ENCODE measurements around the gene NECTIN1. TPM values are rescaled to one million over a fixed set of nuclear protein-coding genes. Genes with fewer than 3 reads are reported as not detected.

NECTIN1 gene
- total and polyA plus RNA-seq, 2 of the 4 experiments (the other 2 are of a cell fraction), result 2.3 to 4.2 TPM

DNA sequence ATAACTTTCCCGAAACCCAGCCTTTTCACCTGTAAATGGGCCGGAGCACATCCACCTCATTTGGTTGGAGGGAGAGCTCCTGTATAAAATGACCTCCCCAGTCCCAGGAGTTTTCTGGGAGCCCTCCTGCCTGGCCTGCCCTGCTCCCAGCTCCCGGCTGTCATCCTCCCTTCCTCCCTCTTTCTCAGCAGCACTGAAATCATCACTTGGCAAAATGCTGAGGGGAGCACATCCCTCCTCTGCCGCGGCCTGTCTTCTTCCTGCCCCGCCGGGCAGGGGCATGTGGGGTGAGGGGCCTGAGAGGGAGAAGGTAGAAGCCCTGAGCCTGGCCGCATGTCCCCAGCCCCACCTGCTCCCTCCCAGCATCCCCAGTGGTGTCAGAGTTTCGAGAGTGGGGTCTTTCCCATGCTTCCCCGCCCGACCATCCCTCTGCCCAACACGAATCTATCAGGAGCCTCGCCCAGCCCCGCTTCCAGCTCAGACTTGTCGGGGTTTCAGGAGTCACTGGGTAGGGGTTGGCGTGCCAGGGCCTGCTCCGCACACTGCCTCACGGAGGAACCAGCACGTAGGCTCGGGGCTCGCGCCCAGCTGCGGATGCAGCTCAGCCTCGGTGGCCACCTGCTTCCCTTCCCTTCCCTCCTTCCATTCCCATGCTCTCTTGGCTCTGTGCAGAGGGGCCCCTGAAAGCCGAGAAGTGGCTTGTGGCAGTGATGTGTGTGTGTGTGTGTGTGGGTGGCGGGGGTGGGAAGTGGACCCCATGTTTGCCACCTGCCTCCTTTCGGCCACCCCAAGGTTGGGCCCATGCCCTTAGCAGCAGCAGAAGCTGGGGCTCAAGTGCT is 37.1 kb downstream of the NECTIN1 start (continued):
- TF ChIP-seq SMC3 (IDR thresholded peaks at IDR 0.05; ENCODE audit: low read depth, low read length), result no peak

DNA sequence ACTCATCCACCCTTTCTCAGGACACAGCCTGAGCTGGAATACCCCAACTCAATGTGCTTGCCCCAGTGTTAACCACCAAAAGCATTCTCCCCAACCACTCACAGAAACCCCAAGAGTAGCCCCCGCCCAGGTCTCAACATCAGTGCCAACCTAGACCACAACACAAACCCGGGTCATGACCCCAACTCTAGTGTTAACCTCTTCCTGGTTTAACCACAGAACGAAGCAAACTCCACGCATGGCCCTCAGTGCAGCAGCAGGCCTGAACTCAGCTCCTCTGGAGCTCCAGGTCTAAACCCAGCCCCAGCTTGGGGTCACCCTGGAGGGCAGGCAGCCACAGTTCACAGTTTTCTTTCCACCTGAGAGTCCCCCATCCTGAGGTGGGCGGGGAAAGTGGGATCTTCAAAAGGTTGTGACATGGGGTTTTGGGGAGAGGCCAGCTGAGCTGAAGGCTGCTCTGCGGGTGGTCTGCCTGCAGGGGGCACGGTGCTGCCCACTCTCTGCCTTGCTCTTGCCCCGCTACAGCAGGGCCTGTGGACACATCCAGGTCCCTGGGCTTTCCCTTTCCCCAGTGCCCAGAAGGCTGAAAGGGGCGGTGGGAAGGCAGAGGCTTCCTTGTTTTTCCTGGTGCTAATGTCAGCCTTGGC is 37.9 kb downstream of the NECTIN1 start:
- Histone ChIP-seq H3K9ac (ENCODE audit: low read depth, low read length) (no peak overlapping the region), H3K36me3 (ENCODE audit: control insufficient read depth, insufficient read depth, low read length) (no peaks in the 10 kb centered on the region), H3K23ac (ENCODE audit: low read depth, low read length) (no peak overlapping the region), H3K4me3 (ENCODE audit: insufficient read depth, low read depth, low read length) (no peak overlapping the region), H3K18ac (ENCODE audit: low read depth, low read length) (no peak overlapping the region), H3K79me1 (ENCODE audit: low read depth in 1 of 2, low read length in 2 of 2) (no peaks in the 10 kb centered on the region), H2BK120ac (ENCODE audit: low read depth, low read length) (no peak overlapping the region), H2BK15ac (ENCODE audit: low read depth, low read length) (no peak overlapping the region), H4K91ac (ENCODE audit: insufficient read depth, low read depth, low read length) (no peak overlapping the region), H3K4me1 (ENCODE audit: control insufficient read depth, insufficient read depth, low read length) (no peaks in the 10 kb centered on the region), H3K27ac (ENCODE audit: insufficient read depth, low read length) (no peak overlapping the region), H4K5ac (ENCODE audit: low read depth, low read length) (no peak overlapping the region), H3K4me2 (ENCODE audit: low read depth, low read length) (no peak overlapping the region), H2AK5ac (ENCODE audit: low read depth, low read length) (no peak overlapping the region), H4K8ac (ENCODE audit: low read depth in 2 of 2, low read length in 2 of 2) (no peak overlapping the region), H3K56ac (ENCODE audit: extremely low read depth, insufficient read depth, low read length) (no peak overlapping the region), H3K14ac (replicated peaks; ENCODE audit: low read depth, low read length) (no peak overlapping the region), H2AK9ac (replicated peaks; ENCODE audit: low read depth, low read length, poor library complexity) (no peak overlapping the region), H3K27me3 (ENCODE audit: control insufficient read depth, insufficient read depth, low read length) (peaks cover 6% of the 10 kb centered on the region; the same call in 1 of the 2 replicates), H3K9me1 (ENCODE audit: insufficient read depth, low read length) (no peaks in the 10 kb centered on the region), H2BK5ac (ENCODE audit: low read depth, low read length, poor library complexity, severe bottlenecking) (no peak overlapping the region), H2AFZ (replicated peaks; ENCODE audit: low read length, poor library complexity) (no peak overlapping the region), H4K20me1 (ENCODE audit: insufficient read depth, low read length) (no peaks in the 10 kb centered on the region), H3K9me3 (ENCODE audit: control insufficient read depth, insufficient read depth, low read length) (no peaks in the 10 kb centered on the region), H3K4ac (ENCODE audit: low read depth, low read length) (no peak overlapping the region), H2BK20ac (ENCODE audit: low read depth, low read length) (no peak overlapping the region)
- no TSS peak for BruUV-seq (replicated peaks)
- CTCF ChIA-PET, result no interaction called here
- in situ Hi-C loops (cut with MboI; ENCODE audit: low sequenced_read_pairs), result no loop called here
- 61% methylated on average over 3 of the region's 9 CpGs; no CpG with 5 or more reads in 1 of the 2 experiments for WGBS, 2 experiments (ENCODE audit: extremely low coverage in 2 of 2, insufficient read length in 1 of 2)
- no peak for ATAC-seq (ENCODE audit: low read depth)
- no peak for TF ChIP-seq BHLHE40 (IDR thresholded peaks at IDR 0.05; ENCODE audit: low read depth, low read length)
- TF ChIP-seq, protein P1, sequence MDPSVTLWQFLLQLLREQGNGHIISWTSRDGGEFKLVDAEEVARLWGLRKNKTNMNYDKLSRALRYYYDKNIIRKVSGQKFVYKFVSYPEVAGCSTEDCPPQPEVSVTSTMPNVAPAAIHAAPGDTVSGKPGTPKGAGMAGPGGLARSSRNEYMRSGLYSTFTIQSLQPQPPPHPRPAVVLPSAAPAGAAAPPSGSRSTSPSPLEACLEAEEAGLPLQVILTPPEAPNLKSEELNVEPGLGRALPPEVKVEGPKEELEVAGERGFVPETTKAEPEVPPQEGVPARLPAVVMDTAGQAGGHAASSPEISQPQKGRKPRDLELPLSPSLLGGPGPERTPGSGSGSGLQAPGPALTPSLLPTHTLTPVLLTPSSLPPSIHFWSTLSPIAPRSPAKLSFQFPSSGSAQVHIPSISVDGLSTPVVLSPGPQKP (IDR thresholded peaks at IDR 0.05; ENCODE audit: borderline replicate concordance, low read depth, low read length), result no peak
- TF ChIP-seq, protein P2, sequence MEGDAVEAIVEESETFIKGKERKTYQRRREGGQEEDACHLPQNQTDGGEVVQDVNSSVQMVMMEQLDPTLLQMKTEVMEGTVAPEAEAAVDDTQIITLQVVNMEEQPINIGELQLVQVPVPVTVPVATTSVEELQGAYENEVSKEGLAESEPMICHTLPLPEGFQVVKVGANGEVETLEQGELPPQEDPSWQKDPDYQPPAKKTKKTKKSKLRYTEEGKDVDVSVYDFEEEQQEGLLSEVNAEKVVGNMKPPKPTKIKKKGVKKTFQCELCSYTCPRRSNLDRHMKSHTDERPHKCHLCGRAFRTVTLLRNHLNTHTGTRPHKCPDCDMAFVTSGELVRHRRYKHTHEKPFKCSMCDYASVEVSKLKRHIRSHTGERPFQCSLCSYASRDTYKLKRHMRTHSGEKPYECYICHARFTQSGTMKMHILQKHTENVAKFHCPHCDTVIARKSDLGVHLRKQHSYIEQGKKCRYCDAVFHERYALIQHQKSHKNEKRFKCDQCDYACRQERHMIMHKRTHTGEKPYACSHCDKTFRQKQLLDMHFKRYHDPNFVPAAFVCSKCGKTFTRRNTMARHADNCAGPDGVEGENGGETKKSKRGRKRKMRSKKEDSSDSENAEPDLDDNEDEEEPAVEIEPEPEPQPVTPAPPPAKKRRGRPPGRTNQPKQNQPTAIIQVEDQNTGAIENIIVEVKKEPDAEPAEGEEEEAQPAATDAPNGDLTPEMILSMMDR (conservative IDR thresholded peaks at IDR 0.05; ENCODE audit: low read depth, low read length), result 0 out of 2 replicates have a peak, but pooled peaks have one; percentile 9
- TF ChIP-seq FOS (IDR thresholded peaks at IDR 0.05; ENCODE audit: low read depth, low read length), result no peak
- no peak for TF ChIP-seq RCOR1 (IDR thresholded peaks at IDR 0.05; ENCODE audit: insufficient replicate concordance, low read length)
- TF ChIP-seq NFE2L2 (IDR thresholded peaks at IDR 0.05; ENCODE audit: low read depth, low read length), result no peak
- dilution Hi-C loops (cut with HindIII; ENCODE audit: low sequenced_read_pairs, unreplicated experiment), result no loop called here
- POLR2A ChIA-PET (ENCODE audit: unreplicated experiment), result no interaction called here
- intact Hi-C loops (cut with micrococcal nuclease), result no loop called here
- DNase-seq, result no peak

Measured in IMR-90 (cell line).